BJ (cell line): ENCODE data around the gene MVB12B. TPM values are rescaled to one million over a fixed set of nuclear protein-coding genes. Genes with fewer than 3 reads are reported as not detected.
A peak's percentile ranks its signal among the peaks of the same experiment; 100 is the strongest.

ENCODE experiments used
- CTCF ChIA-PET: fragments of 350-600 bp; formaldehyde crosslinking; extraction: SDS; loops from one replicate; lab custom pipeline; 2021; ENCODE audit warnings: antibody characterized with exemption, inconsistent platforms; lab: Yijun Ruan, JAX
- POLR2A ChIA-PET: fragments of 300-600 bp; sonication (Branson Sonifier 250); formaldehyde crosslinking; extraction: SDS; loops from one replicate; lab custom pipeline; 2021; ENCODE audit warnings: antibody characterized with exemption; lab: Charles Lee
- DNase-seq: peaks from one replicate; pipeline ENCODE4 v3.0.0-alpha.2; 2011; ENCODE audit warnings: low read depth
- H3K27me3 ChIP-seq: 2 replicates; pipeline ENCODE4 v1.6.0; 2011; ENCODE audit warnings: low read length; ENCODE audit not compliant: control insufficient read depth, insufficient read depth
- H3K36me3 ChIP-seq: 2 replicates; pipeline ENCODE4 v1.5.1; 2011; ENCODE audit warnings: low read length; ENCODE audit not compliant: control insufficient read depth, insufficient read depth
- H3K4me3 ChIP-seq: 2 replicates; pipeline ENCODE4 v1.5.1; 2011; ENCODE audit warnings: low read depth, mild to moderate bottlenecking, control low read depth, low read length
- CTCF ChIP-seq: IDR thresholded peaks from 2 replicates; pipeline ENCODE4 v1.5.1; 2011; ENCODE audit warnings: low read depth, mild to moderate bottlenecking, control low read depth, inconsistent platforms, low read length, moderate library complexity; ENCODE audit not compliant: insufficient read depth
- polyA plus RNA-seq: library from polyadenylated mRNA; depleted of rRNA; stranded (reverse); fragments of >200 nt; gene quantifications from 2 replicates; pipeline ENCODE4 v1.2.3, GENCODE V29; 2011

Gene MVB12B
- polyA plus RNA-seq, 1 experiment, result 2.7 TPM

GRCh38 chr9:126375386-126375785 lies 48.8 kb downstream of the MVB12B start:
- no peak for DNase-seq
- Histone ChIP-seq H3K27me3 (no peaks in the 10 kb centered on the region), H3K4me3 (no peak overlapping the region), H3K36me3 (no peaks in the 10 kb centered on the region)
- CTCF ChIA-PET, result interaction anchor here (1.1 kb wide), 2 partner anchors 21 to 23 kb away, joined by 3 to 6 read pairs; no protein-coding TSS in a partner anchor
- 0 out of 2 replicates have a peak, but pooled peaks have one; percentile 20 for TF ChIP-seq CTCF
- POLR2A ChIA-PET, result no interaction called here

DNA sequence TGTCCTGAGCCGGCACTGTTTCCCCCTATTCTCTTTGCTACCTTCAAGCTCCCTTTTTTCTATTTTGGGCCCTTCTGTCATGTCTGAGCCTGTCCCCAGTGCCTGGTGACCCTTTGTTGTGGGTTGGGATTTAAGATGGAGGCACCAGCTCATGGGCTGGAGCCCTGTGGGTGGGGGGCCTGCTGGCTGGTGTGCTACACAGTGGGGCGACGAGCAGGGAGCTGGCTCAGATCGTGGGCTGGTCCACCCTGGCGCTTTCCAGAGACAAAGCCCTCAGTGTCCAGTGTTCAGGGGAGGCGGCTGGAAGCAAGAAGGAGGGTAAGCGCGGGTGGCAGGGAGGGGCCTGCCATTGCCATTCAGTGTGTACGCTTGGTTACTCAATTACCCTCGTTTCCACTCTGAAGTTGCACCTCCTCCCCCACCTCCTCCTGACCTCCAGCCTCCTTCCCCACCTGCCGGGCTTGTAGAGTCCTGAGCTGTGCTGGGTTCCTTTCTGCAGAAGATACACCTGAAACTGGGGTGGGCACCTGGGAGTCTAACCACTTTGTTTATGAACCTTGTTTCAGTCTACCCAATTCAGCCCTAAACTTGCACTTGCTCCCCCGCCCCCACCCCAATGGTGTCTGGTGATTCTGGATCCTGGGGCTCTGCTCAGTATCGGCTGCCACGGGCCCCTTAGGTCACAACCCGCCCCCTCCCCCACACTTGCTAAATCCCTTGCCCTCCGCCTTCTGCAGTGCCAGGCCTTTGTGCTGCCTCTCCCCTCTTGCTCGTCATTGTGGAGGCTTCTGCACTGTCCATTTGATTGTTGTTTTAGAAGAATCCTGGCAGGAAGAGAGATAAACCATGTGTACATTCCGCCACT lies 49.9 kb downstream of the MVB12B start:
- TF ChIP-seq CTCF, result no peak
- ChIA-PET POLR2A (no interaction called here), CTCF (interaction anchor here (0.7 to 1.5 kb wide), 5 partner anchors 19 to 45 kb away, joined by 3 to 6 read pairs (median 3); no protein-coding TSS in a partner anchor)
- Histone ChIP-seq H3K36me3 (no peaks in the 10 kb centered on the region), H3K27me3 (no peaks in the 10 kb centered on the region), H3K4me3 (no peak overlapping the region)
- no peak for DNase-seq

- no peak for TF ChIP-seq CTCF
- Histone ChIP-seq H3K27me3 (no peaks in the 10 kb centered on the region), H3K4me3 (no peak overlapping the region), H3K36me3 (no peaks in the 10 kb centered on the region)
- ChIA-PET POLR2A (no interaction called here), CTCF (interaction anchor here (0.9 to 1.5 kb wide), 2 partner anchors 21 to 22 kb away, joined by 3 to 5 read pairs; no protein-coding TSS in a partner anchor)
- DNase-seq, result no peak
Measured at GRCh38 chr9:126377176-126377509, 50.5 kb downstream of the MVB12B start.

DNA sequence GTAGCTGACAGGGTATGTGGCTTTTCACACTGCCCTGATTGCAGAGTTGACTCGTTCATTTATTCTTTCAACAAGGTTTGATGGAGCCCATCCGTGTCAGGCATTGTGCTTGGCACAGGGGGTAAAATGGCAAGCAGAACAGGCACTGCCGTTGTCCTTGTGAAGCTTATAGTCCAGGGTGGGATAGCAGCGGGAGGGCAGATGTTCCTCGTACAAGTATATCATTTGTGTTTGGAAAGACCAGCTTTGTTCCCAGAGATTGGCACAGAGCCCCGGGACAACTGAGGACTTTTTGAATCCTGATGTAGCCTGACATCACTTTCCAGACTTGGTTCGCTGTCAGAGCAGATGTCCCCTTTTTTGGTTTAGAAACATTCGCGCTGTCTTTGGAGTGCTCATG lies 50.9 kb downstream of the MVB12B start:
- H3K4me3 ChIP-seq, result no peak overlapping the region
- DNase-seq, result no peak
- no peaks in the 10 kb centered on the region for H3K27me3 ChIP-seq
- no peaks in the 10 kb centered on the region for H3K36me3 ChIP-seq
- no peak for TF ChIP-seq CTCF
- POLR2A ChIA-PET, result no interaction called here
- CTCF ChIA-PET, result interaction anchor here (0.9 to 1.5 kb wide), 2 partner anchors 21 to 23 kb away, joined by 3 to 5 read pairs; no protein-coding TSS in a partner anchor

DNA sequence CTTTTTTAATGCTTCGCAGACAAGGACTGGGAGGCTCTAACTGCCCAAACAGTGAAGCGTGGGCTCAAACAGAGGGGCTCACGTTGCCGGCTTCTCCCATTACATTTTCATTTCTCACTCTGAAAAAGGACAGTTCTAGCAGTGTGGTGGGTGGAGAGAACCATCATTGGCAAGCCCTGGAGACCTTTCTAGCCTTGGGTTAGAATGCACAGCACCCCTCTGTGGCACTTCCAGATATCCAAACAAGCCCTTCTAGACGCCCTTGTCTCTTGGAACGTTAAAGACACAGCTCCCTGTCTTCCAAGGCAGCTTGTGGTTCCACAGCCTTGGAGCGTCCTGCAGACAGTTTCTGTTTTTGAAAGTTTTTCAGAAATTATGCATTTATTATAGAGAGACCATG lies 52.1 kb downstream of the MVB12B start:
- no peak overlapping the region for H3K4me3 ChIP-seq
- TF ChIP-seq CTCF, result no peak
- H3K27me3 ChIP-seq, result no peaks in the 10 kb centered on the region
- POLR2A ChIA-PET, result no interaction called here
- H3K36me3 ChIP-seq, result no peaks in the 10 kb centered on the region
- CTCF ChIA-PET, result interaction anchor here (1.7 to 2.2 kb wide), 2 partner anchors 19 to 120 kb away, joined by 3 to 10 read pairs; no protein-coding TSS in a partner anchor
- no peak for DNase-seq
